ENCODE data around the gene ALB. TPM values are rescaled to one million over a fixed set of nuclear protein-coding genes. Genes with fewer than 3 reads are reported as not detected.

ALB gene
- total RNA-seq, 1 donor, result not detected

- TF ChIP-seq CTCF (IDR thresholded peaks at IDR 0.05; ENCODE audit: extremely low read depth, low read depth, low read length), result no peak
Observed at GRCh38 chr4:73470728-73471127, 66.6 kb downstream of the ALB start.

More at GRCh38 chr4:73470728-73471127, 66.6 kb downstream of the ALB start:
- H3K27me3 ChIP-seq (ENCODE audit: insufficient read depth, low read length), result peaks cover 27% of the 10 kb centered on the region
- H3K4me1 ChIP-seq (ENCODE audit: insufficient read depth, low read length), result no peaks in the 10 kb centered on the region
- H3K79me2 ChIP-seq (ENCODE audit: insufficient read depth, low read length), result no peaks in the 10 kb centered on the region
- no peak overlapping the region for H2AFZ ChIP-seq (ENCODE audit: low read length)
- no peak overlapping the region for H3K4me3 ChIP-seq (ENCODE audit: insufficient read depth, low read length)
- no peaks in the 10 kb centered on the region for H4K20me1 ChIP-seq (ENCODE audit: insufficient read depth, low read length)
- no peak overlapping the region for H3K4me2 ChIP-seq (ENCODE audit: insufficient read depth, low read length)
- H3K36me3 ChIP-seq (ENCODE audit: insufficient read depth, low read length), result no peaks in the 10 kb centered on the region
- peaks cover 2% of the 10 kb centered on the region for H3K9me3 ChIP-seq (ENCODE audit: low read depth, low read length)
- H3K27ac ChIP-seq (ENCODE audit: low read depth, low read length), result no peak overlapping the region
- DNase-seq (ENCODE audit: insufficient read length, low spot score, missing footprints), result no peak

Other genes starting within 250 kb of the ALB start
- gene ANKRD17, start 145.5 kb upstream of the ALB start, total RNA-seq, result 49.9 and 53.0 TPM in 2 replicates
- not detected in 2 replicates for gene AFP, start 31.9 kb downstream of the ALB start, total RNA-seq
- gene AFM, start 77.5 kb downstream of the ALB start, total RNA-seq, result not detected in 2 replicates
- gene RASSF6, start 216.1 kb downstream of the ALB start, total RNA-seq, result not detected in 2 replicates